ENCODE measurements around the gene ABCB1.

DNA sequence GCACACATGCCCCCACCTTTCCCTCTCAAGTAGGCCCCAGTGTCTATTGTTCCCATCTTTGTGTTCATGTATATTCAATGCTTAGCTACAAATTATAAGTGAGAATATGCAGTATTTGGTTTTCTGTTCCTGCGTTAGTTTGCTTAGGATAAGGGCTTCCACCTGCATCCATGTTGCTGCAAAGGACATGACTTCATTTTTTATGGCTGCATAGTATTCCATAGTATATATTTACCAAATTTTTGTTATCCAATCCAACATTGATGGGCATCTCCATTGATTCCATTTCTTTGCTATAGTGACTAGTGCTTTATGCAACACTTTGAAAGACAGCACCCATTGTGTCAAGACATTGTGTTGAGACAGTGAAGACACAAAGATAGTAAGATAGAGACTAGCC lies 106.2 kb downstream of the ABCB1 start:
- TF ChIP-seq EZH2 (IDR thresholded peaks at IDR 0.05) = no peak
- TF ChIP-seq POLR2AphosphoS5 (IDR thresholded peaks at IDR 0.05; ENCODE audit: borderline replicate concordance, low read depth, low read length) = no peak

Measured in SK-N-MC (cell line).